Panc1 (cell line): ENCODE measurements around the gene ZNF346. TPM values are rescaled to one million over a fixed set of nuclear protein-coding genes. Genes with fewer than 3 reads are reported as not detected.

ENCODE experiments used
- ATAC-seq: fragments of 200-7000 bp; cut with Tn5 transposase; 2 replicates; pipeline ENCODE4 v1.9.1; 2020; ENCODE audit warnings: mild to moderate bottlenecking, moderate library complexity
- BruUV-seq: library from RNA; stranded (reverse); fragments of 400-500 nt; replicated peaks from 2 replicates; lab custom pipeline; 2021; lab: Mats Ljungman, UMichigan
- CTCF ChIA-PET: fragments of 300-600 bp; sonication (Branson Sonifier 250); formaldehyde crosslinking; loops from one replicate; lab custom pipeline; 2022; ENCODE audit warnings: antibody characterized with exemption; lab: Charles Lee
- POLR2A ChIA-PET: fragments of 300-600 bp; sonication (Branson Sonifier 250); formaldehyde crosslinking; loops from one replicate; lab custom pipeline; 2022; ENCODE audit warnings: antibody characterized with exemption; lab: Charles Lee
- DNase-seq: peaks from one replicate; pipeline ENCODE4 v3.0.0-alpha.2; 2010; ENCODE audit warnings: low read depth, low spot score
- H3K27ac ChIP-seq: 2 replicates; pipeline ENCODE4 v1.5.1; 2011; ENCODE audit warnings: mild to moderate bottlenecking, low read length, inconsistent platforms
- H3K27me3 ChIP-seq: fragments of 200-500 bp; sonication (Bioruptor generic); 2 replicates; pipeline ENCODE4 v1.6.0; 2014; ENCODE audit warnings: low read length, inconsistent platforms; ENCODE audit not compliant: control insufficient read depth, insufficient read depth
- H3K36me3 ChIP-seq: fragments of 200-500 bp; sonication (Bioruptor generic); 2 replicates; pipeline ENCODE4 v1.5.1; 2014; ENCODE audit warnings: inconsistent platforms, mild to moderate bottlenecking, low read length, moderate library complexity; ENCODE audit not compliant: control insufficient read depth, insufficient read depth
- H3K4me1 ChIP-seq: 2 replicates; pipeline ENCODE4 v1.5.1; 2011; ENCODE audit warnings: inconsistent platforms, mild to moderate bottlenecking, low read length, moderate library complexity; ENCODE audit not compliant: control insufficient read depth, insufficient read depth
- H3K4me3 ChIP-seq, 2 experiments: 2 replicates each; pipeline ENCODE4 v1.5.1; 2011 to 2012; ENCODE audit warnings: low read depth in 2 of 2, low read length in 2 of 2, mild to moderate bottlenecking in 2 of 2, inconsistent platforms in 1 of 2, moderate library complexity in 1 of 2
- H3K9me3 ChIP-seq: fragments of 200-500 bp; sonication (Bioruptor generic); 2 replicates; pipeline ENCODE4 v1.5.1; 2014; ENCODE audit warnings: low read depth, mild to moderate bottlenecking, inconsistent platforms, low read length, moderate library complexity; ENCODE audit not compliant: control insufficient read depth, insufficient read depth
- POLR2AphosphoS5 ChIP-seq: IDR thresholded peaks from 2 replicates; pipeline ENCODE4 v1.6.1; 2012; ENCODE audit warnings: mild to moderate bottlenecking, low read depth, low read length, moderate library complexity
- SIN3A ChIP-seq: IDR thresholded peaks from 2 replicates; pipeline ENCODE4 v1.6.1; 2012; ENCODE audit warnings: low read depth, mild to moderate bottlenecking, low read length, moderate library complexity, borderline replicate concordance; ENCODE audit not compliant: insufficient read depth
- TCF7L2 ChIP-seq: IDR thresholded peaks from 2 replicates; pipeline ENCODE4 v1.6.1; 2011; ENCODE audit warnings: mild to moderate bottlenecking, low read depth, low read length, inconsistent platforms
- in situ Hi-C: cut with HindIII; loops from 2 replicates; pipeline ENCODE4 v1.10.0; 2016; ENCODE audit warnings: low sequenced_read_pairs, low pct_unique_long_range_greater_than_20kb
- intact Hi-C: fragments of 100-400 bp; cut with micrococcal nuclease; formaldehyde crosslinking; loops from one replicate; pipeline ENCODE4 v1.10.0; 2022; ENCODE audit not compliant: unreplicated experiment
- total RNA-seq: library from RNA; stranded (reverse); gene quantifications from one replicate; pipeline ENCODE4 v1.2.1, GENCODE V29; 2021; ENCODE audit not compliant: unreplicated experiment
- TF ChIP-seq, protein P1 (sequence below), 2 experiments: IDR thresholded peaks; 2 replicates each; pipeline ENCODE4 v1.6.1; 2011 to 2012; ENCODE audit warnings: low read depth in 2 of 2, control low read depth in 1 of 2, low read length in 1 of 2, mild to moderate bottlenecking in 1 of 2, moderate library complexity in 1 of 2; ENCODE audit not compliant: insufficient read depth in 1 of 2
- TF ChIP-seq, protein P2 (sequence below): fragments of 450-650 bp; IDR thresholded peaks from 2 replicates; pipeline ENCODE4 v1.5.1; 2017; ENCODE audit warnings: mild to moderate bottlenecking

Gene ZNF346
- total RNA-seq, 1 experiment from 2014 or later, result 21.3 TPM

DNA sequence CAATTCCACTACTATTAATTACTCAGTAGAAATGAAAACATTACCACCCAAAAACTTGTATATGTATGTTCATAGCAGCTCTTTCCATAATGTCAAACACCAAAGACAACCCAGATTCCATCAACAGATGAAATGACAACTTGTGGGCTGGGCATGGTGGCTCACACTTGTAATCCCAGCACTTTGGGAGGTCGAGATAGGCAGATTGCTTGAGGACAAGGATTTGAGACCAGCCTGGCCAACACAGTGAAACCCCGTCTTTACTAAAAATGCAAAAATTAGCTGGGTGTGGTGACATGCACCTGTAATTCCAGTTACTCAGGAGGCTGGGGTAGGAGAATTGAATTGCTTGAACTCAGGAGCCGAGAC is 27.4 kb upstream of the ZNF346 start:
- CTCF ChIA-PET, result no interaction called here
- Histone ChIP-seq H3K9me3 (peaks cover 4% of the 10 kb centered on the region; the same call in 1 of the 2 replicates), H3K36me3 (no peaks in the 10 kb centered on the region), H3K27ac (no peak overlapping the region), H3K4me1 (no peaks in the 10 kb centered on the region; the same call in 1 of the 2 replicates), H3K4me3 (no peak overlapping the region), H3K27me3 (no peaks in the 10 kb centered on the region)
- no peak for ATAC-seq
- BruUV-seq, result no TSS peak
- POLR2A ChIA-PET, result no interaction called here
- TF ChIP-seq POLR2AphosphoS5, result no peak
- no peak for TF ChIP-seq SIN3A
- TF ChIP-seq, protein P1, sequence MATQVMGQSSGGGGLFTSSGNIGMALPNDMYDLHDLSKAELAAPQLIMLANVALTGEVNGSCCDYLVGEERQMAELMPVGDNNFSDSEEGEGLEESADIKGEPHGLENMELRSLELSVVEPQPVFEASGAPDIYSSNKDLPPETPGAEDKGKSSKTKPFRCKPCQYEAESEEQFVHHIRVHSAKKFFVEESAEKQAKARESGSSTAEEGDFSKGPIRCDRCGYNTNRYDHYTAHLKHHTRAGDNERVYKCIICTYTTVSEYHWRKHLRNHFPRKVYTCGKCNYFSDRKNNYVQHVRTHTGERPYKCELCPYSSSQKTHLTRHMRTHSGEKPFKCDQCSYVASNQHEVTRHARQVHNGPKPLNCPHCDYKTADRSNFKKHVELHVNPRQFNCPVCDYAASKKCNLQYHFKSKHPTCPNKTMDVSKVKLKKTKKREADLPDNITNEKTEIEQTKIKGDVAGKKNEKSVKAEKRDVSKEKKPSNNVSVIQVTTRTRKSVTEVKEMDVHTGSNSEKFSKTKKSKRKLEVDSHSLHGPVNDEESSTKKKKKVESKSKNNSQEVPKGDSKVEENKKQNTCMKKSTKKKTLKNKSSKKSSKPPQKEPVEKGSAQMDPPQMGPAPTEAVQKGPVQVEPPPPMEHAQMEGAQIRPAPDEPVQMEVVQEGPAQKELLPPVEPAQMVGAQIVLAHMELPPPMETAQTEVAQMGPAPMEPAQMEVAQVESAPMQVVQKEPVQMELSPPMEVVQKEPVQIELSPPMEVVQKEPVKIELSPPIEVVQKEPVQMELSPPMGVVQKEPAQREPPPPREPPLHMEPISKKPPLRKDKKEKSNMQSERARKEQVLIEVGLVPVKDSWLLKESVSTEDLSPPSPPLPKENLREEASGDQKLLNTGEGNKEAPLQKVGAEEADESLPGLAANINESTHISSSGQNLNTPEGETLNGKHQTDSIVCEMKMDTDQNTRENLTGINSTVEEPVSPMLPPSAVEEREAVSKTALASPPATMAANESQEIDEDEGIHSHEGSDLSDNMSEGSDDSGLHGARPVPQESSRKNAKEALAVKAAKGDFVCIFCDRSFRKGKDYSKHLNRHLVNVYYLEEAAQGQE (IDR thresholded peaks at IDR 0.05; ENCODE audit: insufficient read depth in 1 of 2, low read depth in 2 of 2, low read length in 1 of 2), result no peak
- no peak for TF ChIP-seq TCF7L2
- intact Hi-C loops, result no loop called here
- in situ Hi-C loops, result no loop called here
- no peak for DNase-seq

DNA sequence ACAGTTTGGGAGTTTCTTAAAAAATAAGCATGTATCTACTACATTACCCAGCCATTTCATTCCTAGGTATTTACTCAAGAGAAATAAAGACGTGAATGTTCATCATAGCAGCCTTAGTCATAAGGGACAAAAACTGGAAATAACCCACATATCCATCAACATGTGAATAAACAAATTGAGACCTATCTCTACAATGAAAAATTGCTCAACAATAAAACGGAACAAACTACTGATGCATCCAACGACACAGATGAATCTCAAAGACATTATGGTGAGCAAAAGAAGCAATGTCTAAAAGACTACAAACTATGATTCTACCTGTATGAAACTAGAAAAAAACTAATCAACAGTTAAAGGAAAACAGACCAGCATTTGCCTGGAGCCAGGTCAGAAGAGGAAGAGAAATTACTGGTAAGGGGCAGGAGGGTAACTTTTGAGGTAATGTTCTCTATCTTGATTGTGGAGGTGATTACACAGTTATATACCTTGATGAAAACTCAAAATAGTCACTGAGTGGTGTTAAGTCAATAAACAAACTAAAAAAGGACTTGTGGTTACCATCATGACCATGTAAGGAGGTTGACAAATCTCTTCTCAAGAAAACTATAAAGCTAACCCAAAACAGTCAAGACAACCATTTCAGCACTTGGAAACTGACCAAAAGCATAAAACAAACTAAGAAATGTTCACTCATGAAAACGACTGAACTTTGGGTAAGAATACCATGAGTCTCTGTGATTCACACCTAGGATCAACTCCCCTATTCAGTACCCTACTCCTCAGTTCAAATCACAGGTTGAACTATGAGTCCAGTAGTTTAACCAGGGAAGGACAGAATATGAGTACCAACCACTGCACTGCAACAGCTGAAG is 26.4 kb upstream of the ZNF346 start:
- H3K27ac ChIP-seq, result no peak overlapping the region
- DNase-seq (no peak), ATAC-seq (peak; percentile 61)
- in situ Hi-C loops, result no loop called here
- no peaks in the 10 kb centered on the region for H3K27me3 ChIP-seq
- peaks cover 4% of the 10 kb centered on the region; the same call in 1 of the 2 replicates for H3K9me3 ChIP-seq
- intact Hi-C loops, result no loop called here
- no peaks in the 10 kb centered on the region; the same call in 1 of the 2 replicates for H3K4me1 ChIP-seq
- no peak overlapping the region for H3K4me3 ChIP-seq
- no peak for TF ChIP-seq TCF7L2
- no peak for TF ChIP-seq SIN3A
- TF ChIP-seq, protein P1 (IDR thresholded peaks at IDR 0.05; ENCODE audit: insufficient read depth in 1 of 2, low read depth in 2 of 2, low read length in 1 of 2), result no peak
- no peak for TF ChIP-seq POLR2AphosphoS5
- TF ChIP-seq, protein P2, sequence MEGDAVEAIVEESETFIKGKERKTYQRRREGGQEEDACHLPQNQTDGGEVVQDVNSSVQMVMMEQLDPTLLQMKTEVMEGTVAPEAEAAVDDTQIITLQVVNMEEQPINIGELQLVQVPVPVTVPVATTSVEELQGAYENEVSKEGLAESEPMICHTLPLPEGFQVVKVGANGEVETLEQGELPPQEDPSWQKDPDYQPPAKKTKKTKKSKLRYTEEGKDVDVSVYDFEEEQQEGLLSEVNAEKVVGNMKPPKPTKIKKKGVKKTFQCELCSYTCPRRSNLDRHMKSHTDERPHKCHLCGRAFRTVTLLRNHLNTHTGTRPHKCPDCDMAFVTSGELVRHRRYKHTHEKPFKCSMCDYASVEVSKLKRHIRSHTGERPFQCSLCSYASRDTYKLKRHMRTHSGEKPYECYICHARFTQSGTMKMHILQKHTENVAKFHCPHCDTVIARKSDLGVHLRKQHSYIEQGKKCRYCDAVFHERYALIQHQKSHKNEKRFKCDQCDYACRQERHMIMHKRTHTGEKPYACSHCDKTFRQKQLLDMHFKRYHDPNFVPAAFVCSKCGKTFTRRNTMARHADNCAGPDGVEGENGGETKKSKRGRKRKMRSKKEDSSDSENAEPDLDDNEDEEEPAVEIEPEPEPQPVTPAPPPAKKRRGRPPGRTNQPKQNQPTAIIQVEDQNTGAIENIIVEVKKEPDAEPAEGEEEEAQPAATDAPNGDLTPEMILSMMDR, result no peak
- CTCF ChIA-PET, result no interaction called here
- H3K36me3 ChIP-seq, result no peaks in the 10 kb centered on the region
- no TSS peak for BruUV-seq
- POLR2A ChIA-PET, result no interaction called here
